Loucy (cell line): Measurements from ENCODE around the gene CNPY1.

ENCODE experiments used
- H2AFZ ChIP-seq: fragments of 200-600 bp; sonication (generic); 2 replicates; pipeline ENCODE4 v1.6.0; 2016; ENCODE audit warnings: antibody characterized with exemption, mild to moderate bottlenecking, low read length, moderate library complexity
- H3F3A ChIP-seq: fragments of 200-600 bp; 2 replicates; pipeline ENCODE4 v1.6.0; 2016; ENCODE audit warnings: antibody characterized with exemption, low read depth, mild to moderate bottlenecking
- H3K27me3 ChIP-seq: fragments of 200-600 bp; sonication (generic); 2 replicates; pipeline ENCODE4 v1.6.1; 2014; ENCODE audit warnings: low read length, mild to moderate bottlenecking; ENCODE audit not compliant: insufficient read depth, poor library complexity, severe bottlenecking
- H3K36me3 ChIP-seq: fragments of 200-600 bp; sonication (generic); 2 replicates; pipeline ENCODE4 v1.6.1; 2016; ENCODE audit warnings: low read length; ENCODE audit not compliant: insufficient read depth
- H3K4me1 ChIP-seq: fragments of 200-600 bp; sonication (generic); 2 replicates; pipeline ENCODE4 v1.5.1; 2014; ENCODE audit warnings: low read length, mild to moderate bottlenecking; ENCODE audit not compliant: insufficient read depth, poor library complexity, severe bottlenecking
- H3K4me2 ChIP-seq: fragments of 200-600 bp; sonication (generic); 2 replicates; pipeline ENCODE4 v1.6.0; 2014; ENCODE audit warnings: antibody characterized with exemption, low read length, low read depth, mild to moderate bottlenecking; ENCODE audit not compliant: poor library complexity, severe bottlenecking
- H3K4me3 ChIP-seq: fragments of 200-600 bp; sonication (generic); 2 replicates; pipeline ENCODE4 v1.5.1; 2014; ENCODE audit warnings: low read length, mild to moderate bottlenecking, mixed read lengths; ENCODE audit not compliant: poor library complexity, severe bottlenecking
- H3K79me2 ChIP-seq: fragments of 200-600 bp; sonication (generic); 2 replicates; pipeline ENCODE4 v1.6.1; 2014; ENCODE audit warnings: low read length; ENCODE audit not compliant: insufficient read depth
- H3K9ac ChIP-seq: fragments of 200-600 bp; sonication (generic); 2 replicates; pipeline ENCODE4 v1.6.0; 2014; ENCODE audit warnings: mild to moderate bottlenecking, low read depth, low read length, moderate library complexity; ENCODE audit not compliant: poor library complexity, severe bottlenecking
- H3K9me2 ChIP-seq: fragments of 200-600 bp; sonication (generic); replicated peaks from 2 replicates; pipeline ENCODE4 v1.6.1; 2016; ENCODE audit warnings: low read depth, low read length, mixed read lengths
- H3K9me3 ChIP-seq: fragments of 200-600 bp; sonication (generic); 2 replicates; pipeline ENCODE4 v1.6.1; 2014; ENCODE audit warnings: mild to moderate bottlenecking, antibody characterized with exemption, low read length, low read depth; ENCODE audit not compliant: insufficient read depth
- H4K20me1 ChIP-seq: fragments of 200-600 bp; sonication (generic); 2 replicates; pipeline ENCODE4 v1.6.0; 2014; ENCODE audit warnings: antibody characterized with exemption, low read length, mild to moderate bottlenecking; ENCODE audit not compliant: insufficient read depth, poor library complexity, severe bottlenecking
- EZH2phosphoT487 ChIP-seq: fragments of 200-600 bp; IDR thresholded peaks from 2 replicates; pipeline ENCODE4 v1.6.1; 2018; ENCODE audit warnings: antibody characterized with exemption, mild to moderate bottlenecking, moderate library complexity, borderline replicate concordance
- TF ChIP-seq, protein P1 (sequence below): fragments of 200-600 bp; sonication (generic); conservative IDR thresholded peaks from 2 replicates; pipeline ENCODE4 v1.5.1; 2014; ENCODE audit warnings: mild to moderate bottlenecking, antibody characterized with exemption, low read length

CNPY1 gene

DNA sequence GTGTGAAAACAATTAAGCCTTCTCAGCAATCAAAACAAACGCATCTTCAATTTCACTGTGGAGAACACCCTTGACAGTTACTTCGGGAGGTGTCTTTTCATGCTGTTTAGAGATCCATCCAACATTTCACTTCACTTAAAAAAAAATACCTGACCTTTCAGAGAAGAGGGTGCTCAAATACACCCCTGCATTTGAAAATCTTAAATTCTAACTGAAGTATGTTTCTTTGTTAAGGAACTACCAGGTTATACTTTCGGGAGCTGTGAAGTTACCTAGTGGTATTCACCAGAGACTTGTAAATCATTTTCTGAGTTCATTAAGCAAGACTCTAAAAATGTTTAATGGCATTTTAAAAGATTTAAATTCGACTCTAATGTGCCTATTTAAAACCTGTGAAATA is 38.8 kb downstream of the CNPY1 start:
- H3F3A ChIP-seq: no peaks in the 10 kb centered on the region
- H3K27me3 ChIP-seq: peaks cover 52% of the 10 kb centered on the region
- no peak overlapping the region for H3K4me2 ChIP-seq
- no peak overlapping the region for H3K9ac ChIP-seq
- H2AFZ ChIP-seq: no peak overlapping the region
- H4K20me1 ChIP-seq: no peaks in the 10 kb centered on the region
- H3K36me3 ChIP-seq: no peaks in the 10 kb centered on the region
- no peaks in the 10 kb centered on the region for H3K4me1 ChIP-seq
- TF ChIP-seq EZH2phosphoT487: no peak
- TF ChIP-seq, protein P1, sequence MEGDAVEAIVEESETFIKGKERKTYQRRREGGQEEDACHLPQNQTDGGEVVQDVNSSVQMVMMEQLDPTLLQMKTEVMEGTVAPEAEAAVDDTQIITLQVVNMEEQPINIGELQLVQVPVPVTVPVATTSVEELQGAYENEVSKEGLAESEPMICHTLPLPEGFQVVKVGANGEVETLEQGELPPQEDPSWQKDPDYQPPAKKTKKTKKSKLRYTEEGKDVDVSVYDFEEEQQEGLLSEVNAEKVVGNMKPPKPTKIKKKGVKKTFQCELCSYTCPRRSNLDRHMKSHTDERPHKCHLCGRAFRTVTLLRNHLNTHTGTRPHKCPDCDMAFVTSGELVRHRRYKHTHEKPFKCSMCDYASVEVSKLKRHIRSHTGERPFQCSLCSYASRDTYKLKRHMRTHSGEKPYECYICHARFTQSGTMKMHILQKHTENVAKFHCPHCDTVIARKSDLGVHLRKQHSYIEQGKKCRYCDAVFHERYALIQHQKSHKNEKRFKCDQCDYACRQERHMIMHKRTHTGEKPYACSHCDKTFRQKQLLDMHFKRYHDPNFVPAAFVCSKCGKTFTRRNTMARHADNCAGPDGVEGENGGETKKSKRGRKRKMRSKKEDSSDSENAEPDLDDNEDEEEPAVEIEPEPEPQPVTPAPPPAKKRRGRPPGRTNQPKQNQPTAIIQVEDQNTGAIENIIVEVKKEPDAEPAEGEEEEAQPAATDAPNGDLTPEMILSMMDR: no peak
- no peaks in the 10 kb centered on the region for H3K79me2 ChIP-seq
- H3K9me2 ChIP-seq: no peaks in the 10 kb centered on the region
- H3K9me3 ChIP-seq: no peaks in the 10 kb centered on the region
- no peak overlapping the region for H3K4me3 ChIP-seq

DNA sequence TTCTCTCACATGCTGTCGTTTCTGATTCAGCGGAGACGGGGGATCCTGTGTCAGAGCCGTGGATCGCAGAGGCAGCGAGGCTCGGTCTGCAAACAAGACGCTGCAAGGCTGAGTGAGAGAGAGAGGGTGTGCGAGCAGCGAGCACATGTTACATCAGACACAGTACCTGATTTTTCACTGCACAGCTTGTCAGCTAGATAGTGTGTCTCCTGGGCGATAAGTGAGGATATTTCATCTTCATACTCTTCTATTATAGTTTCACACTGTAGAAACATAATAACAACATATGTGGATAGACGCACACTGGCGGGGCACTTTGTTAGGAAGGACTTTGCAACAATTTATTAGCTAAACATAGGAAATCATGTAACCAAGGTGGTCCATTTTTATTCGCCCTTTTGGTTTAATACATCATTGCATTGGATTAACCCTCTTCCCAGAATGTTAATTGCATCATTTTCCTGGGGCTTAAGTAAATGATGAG is 39.5 kb downstream of the CNPY1 start:
- H2AFZ ChIP-seq: no peak overlapping the region
- no peak overlapping the region for H3K9ac ChIP-seq
- H4K20me1 ChIP-seq: no peaks in the 10 kb centered on the region
- no peaks in the 10 kb centered on the region for H3K4me1 ChIP-seq
- no peak for TF ChIP-seq EZH2phosphoT487
- TF ChIP-seq, protein P1: no peak
- H3K9me2 ChIP-seq: no peaks in the 10 kb centered on the region
- no peaks in the 10 kb centered on the region for H3F3A ChIP-seq
- no peaks in the 10 kb centered on the region for H3K9me3 ChIP-seq
- no peak overlapping the region for H3K4me3 ChIP-seq
- no peaks in the 10 kb centered on the region for H3K79me2 ChIP-seq
- H3K27me3 ChIP-seq: peaks cover 55% of the 10 kb centered on the region
- H3K4me2 ChIP-seq: no peak overlapping the region
- H3K36me3 ChIP-seq: no peaks in the 10 kb centered on the region

DNA sequence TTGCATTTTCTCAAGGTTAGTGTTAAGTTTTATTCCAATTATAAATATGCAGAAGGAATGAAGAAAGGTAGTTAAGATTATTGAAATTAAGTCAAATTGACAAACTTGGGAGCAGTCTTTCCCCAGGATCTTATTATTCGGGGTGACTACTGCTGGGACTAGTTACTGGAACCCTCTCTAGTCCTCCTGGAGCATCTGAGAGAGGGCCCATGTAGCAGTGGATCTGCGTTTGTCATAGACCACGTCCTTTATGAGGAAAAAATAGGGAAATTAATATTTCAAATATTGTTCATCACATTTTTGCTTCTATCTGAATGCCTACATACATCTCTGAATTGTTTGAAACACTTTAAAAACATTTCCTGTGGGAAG is 41.0 kb downstream of the CNPY1 start:
- H3K4me3 ChIP-seq: no peak overlapping the region
- H3F3A ChIP-seq: no peaks in the 10 kb centered on the region
- H3K9me2 ChIP-seq: no peaks in the 10 kb centered on the region
- H3K4me1 ChIP-seq: no peaks in the 10 kb centered on the region
- H3K4me2 ChIP-seq: no peak overlapping the region
- H3K36me3 ChIP-seq: no peaks in the 10 kb centered on the region
- no peaks in the 10 kb centered on the region for H3K79me2 ChIP-seq
- no peaks in the 10 kb centered on the region for H3K9me3 ChIP-seq
- TF ChIP-seq EZH2phosphoT487: no peak
- TF ChIP-seq, protein P1: no peak
- H3K9ac ChIP-seq: no peak overlapping the region
- H4K20me1 ChIP-seq: no peaks in the 10 kb centered on the region
- no peak overlapping the region for H2AFZ ChIP-seq
- peaks cover 55% of the 10 kb centered on the region for H3K27me3 ChIP-seq
